CD4-positive, alpha-beta memory T cell (primary cell): ENCODE measurements around the gene ZNF629. TPM values are rescaled to one million over a fixed set of nuclear protein-coding genes. Genes with fewer than 3 reads are reported as not detected.

Source experiments
- CTCF ChIA-PET: fragments of 350-600 bp; sonication (Branson Sonifier 250); formaldehyde crosslinking; loops from one replicate; lab custom pipeline; 2021; ENCODE audit warnings: inconsistent platforms; ENCODE audit not compliant: partially characterized antibody; lab: Charles Lee
- POLR2A ChIA-PET: fragments of 350-600 bp; sonication (Branson Sonifier 250); formaldehyde crosslinking; loops from one replicate; lab custom pipeline; 2021; ENCODE audit not compliant: partially characterized antibody; lab: Charles Lee
- DNase-seq, 5 donors: peaks; one replicate each; pipeline versions ENCODE4 v3.0.0 to v3.0.0-alpha.2; 2020 to 2022; ENCODE audit warnings: mixed read lengths in 1 of 5
- H3K27ac ChIP-seq: one replicate; pipeline ENCODE4 v1.7.0; 2013; ENCODE audit warnings: low read depth, low read length
- H3K27me3 ChIP-seq: 2 replicates; pipeline ENCODE4 v1.7.0; 2013; ENCODE audit warnings: mild to moderate bottlenecking, low read length, moderate library complexity; ENCODE audit not compliant: insufficient read depth
- H3K36me3 ChIP-seq: 2 replicates; pipeline ENCODE4 v1.7.0; 2013; ENCODE audit warnings: mild to moderate bottlenecking, low read length, moderate library complexity; ENCODE audit not compliant: insufficient read depth
- H3K4me1 ChIP-seq: 2 replicates; pipeline ENCODE4 v1.7.0; 2013; ENCODE audit warnings: mild to moderate bottlenecking, low read length, moderate library complexity; ENCODE audit not compliant: insufficient read depth
- H3K4me3 ChIP-seq, 2 donors: one replicate each; pipeline ENCODE4 v1.7.0; 2013; ENCODE audit warnings: low read length in 2 of 2, mild to moderate bottlenecking in 1 of 2
- H3K9me3 ChIP-seq, 2 donors: one replicate each; pipeline ENCODE4 v1.7.0; 2013; ENCODE audit warnings: low read length in 2 of 2, control low read depth in 1 of 2; ENCODE audit not compliant: control insufficient read depth in 1 of 2
- H3K27ac Mint-ChIP-seq, 7 donors: one replicate each; pipeline ENCODE4 v1.8.0; 2020 to 2021; ENCODE audit warnings: mixed read lengths in 7 of 7, mild to moderate bottlenecking in 6 of 7, inconsistent platforms in 3 of 7, moderate library complexity in 3 of 7
- H3K27me3 Mint-ChIP-seq, 2 donors: one replicate each; pipeline ENCODE4 v1.8.0; 2020 to 2021; ENCODE audit warnings: mixed read lengths in 2 of 2
- H3K36me3 Mint-ChIP-seq, 2 donors: one replicate each; pipeline ENCODE4 v1.8.0; 2020 to 2021; ENCODE audit warnings: mixed read lengths in 2 of 2, inconsistent platforms in 1 of 2, mild to moderate bottlenecking in 1 of 2
- H3K4me1 Mint-ChIP-seq, 4 donors: one replicate each; pipeline ENCODE4 v1.8.0; 2020 to 2021; ENCODE audit warnings: mixed read lengths in 4 of 4, mild to moderate bottlenecking in 1 of 4
- H3K4me3 Mint-ChIP-seq, 8 donors: one replicate each; pipeline ENCODE4 v1.8.0; 2020 to 2021; ENCODE audit warnings: mixed read lengths in 8 of 8, mild to moderate bottlenecking in 7 of 8, moderate library complexity in 6 of 8, inconsistent platforms in 3 of 8
- H3K9me3 Mint-ChIP-seq, 8 donors: one replicate each; pipeline ENCODE4 v1.8.0; 2020 to 2021; ENCODE audit warnings: mixed read lengths in 8 of 8, mild to moderate bottlenecking in 5 of 8, inconsistent platforms in 3 of 8, moderate library complexity in 1 of 8
- intact Hi-C: fragments of 100-400 bp; cut with micrococcal nuclease; formaldehyde crosslinking; loops from one replicate; pipeline ENCODE4 v1.15.1; 2023
- polyA plus RNA-seq, 2 donors: library from polyadenylated mRNA; unstranded; fragments of 300-500 nt; fragmentation: Illumina TruSeq; gene quantifications; one replicate each; pipeline ENCODE4 v1.2.3, GENCODE V29; 2021
- total RNA-seq, 2 experiments: library from RNA; stranded (reverse); gene quantifications; one replicate each; pipeline ENCODE4 v1.2.3, GENCODE V29; 2021

The ZNF629 gene
- total and polyA plus RNA-seq, 4 experiments from 2014 or later, result 0.07 to 5.4 (median 2.8) TPM

DNA sequence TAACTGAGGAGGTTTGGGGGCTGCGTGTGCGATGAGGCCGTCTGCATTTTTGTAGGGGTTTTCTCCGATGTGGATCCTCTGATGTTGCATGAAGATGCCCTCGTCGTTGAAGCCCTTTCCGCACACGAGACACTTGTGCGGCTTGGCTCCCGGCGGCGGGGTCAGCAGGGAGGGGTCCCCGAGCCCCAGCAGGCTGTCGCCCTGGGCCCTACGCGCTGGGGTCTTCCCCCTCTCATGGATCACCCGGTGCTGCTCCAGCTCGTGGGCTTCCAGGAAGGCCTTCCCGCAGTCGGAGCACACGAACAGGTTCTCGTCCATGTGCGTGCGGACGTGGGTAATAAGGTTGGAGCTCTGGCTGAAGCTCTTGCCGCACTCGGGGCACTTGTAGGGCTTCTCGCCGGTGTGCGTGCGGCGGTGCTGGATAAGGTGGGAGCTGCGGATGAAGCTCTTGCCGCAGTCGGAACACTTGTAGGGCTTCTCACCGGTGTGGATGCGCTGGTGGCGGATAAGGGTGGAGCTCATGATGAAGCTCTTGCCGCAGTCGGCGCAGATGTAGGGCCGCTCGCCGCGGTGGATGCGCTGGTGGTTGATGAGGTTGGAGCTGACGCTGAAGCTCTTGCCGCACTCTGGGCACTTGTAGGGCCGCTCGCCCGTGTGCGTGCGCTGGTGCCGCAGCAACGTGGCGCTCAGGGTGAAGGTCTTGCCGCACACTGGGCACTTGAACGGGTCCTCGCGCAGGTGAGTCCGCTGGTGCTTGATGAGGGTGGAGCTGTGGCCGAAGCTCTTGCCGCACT lies 4.3 kb downstream of the ZNF629 start:
- Mint-ChIP-seq H3K4me3 (no peak overlapping the region), H3K9me3 (no peaks in the 10 kb centered on the region), H3K27ac (no peak overlapping the region), H3K27me3 (peaks cover under 1 to 1% of the 10 kb centered on the region in 2 donors), H3K4me1 (peaks cover 2 to 23% (median 13%) of the 10 kb centered on the region in 4 donors), H3K36me3 (peaks cover 3% of the 10 kb centered on the region in 2 donors)
- H3K9me3 ChIP-seq, result no peaks in the 10 kb centered on the region
- ChIA-PET CTCF (interaction anchor here (1.5 to 2.0 kb wide), 2 partner anchors 23 to 31 kb away, joined by 3 to 4 read pairs; no protein-coding TSS in a partner anchor), POLR2A (interaction anchor here (1.0 to 1.3 kb wide), 2 partner anchors 7 to 23 kb away, joined by 3 to 5 read pairs; no protein-coding TSS in a partner anchor)
- no peak overlapping the region for H3K27ac ChIP-seq
- H3K27me3 ChIP-seq, result peaks cover under 1% of the 10 kb centered on the region
- intact Hi-C loops, result no loop called here
- DNase-seq, result no peak
- H3K36me3 ChIP-seq, result no peaks in the 10 kb centered on the region
- peaks cover 8% of the 10 kb centered on the region for H3K4me1 ChIP-seq
- H3K4me3 ChIP-seq, result no peak overlapping the region

DNA sequence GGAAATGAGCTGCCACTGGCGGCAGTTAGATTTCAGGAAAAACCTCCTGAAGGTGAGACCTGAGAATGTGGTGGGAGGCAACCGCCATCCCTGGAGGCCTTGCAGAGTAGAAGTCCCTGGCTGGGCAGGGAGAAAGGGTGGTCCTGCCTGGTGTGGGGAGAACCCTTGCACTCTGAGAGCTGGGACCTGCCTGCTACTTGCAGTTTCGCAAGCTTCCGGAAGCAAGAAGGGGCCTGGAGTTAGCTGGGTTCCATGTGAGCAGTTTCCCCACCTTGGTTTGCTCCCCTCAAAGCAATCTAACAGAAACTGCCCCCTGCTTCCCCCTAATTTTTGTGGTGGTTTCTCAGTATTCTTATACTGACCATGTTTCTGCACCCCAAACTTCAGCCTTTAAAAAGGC lies 6.5 kb downstream of the ZNF629 start:
- Mint-ChIP-seq H3K4me1 (peaks cover 4 to 23% (median 7%) of the 10 kb centered on the region in 4 donors), H3K36me3 (peaks cover 3% of the 10 kb centered on the region in 2 donors), H3K27me3 (no peaks in the 10 kb centered on the region), H3K9me3 (no peaks in the 10 kb centered on the region), H3K27ac (no peak overlapping the region), H3K4me3 (no peak overlapping the region)
- ChIA-PET CTCF (no interaction called here), POLR2A (no interaction called here)
- Histone ChIP-seq H3K27me3 (no peaks in the 10 kb centered on the region), H3K9me3 (no peaks in the 10 kb centered on the region), H3K27ac (no peak overlapping the region), H3K4me1 (peaks cover 6% of the 10 kb centered on the region), H3K36me3 (no peaks in the 10 kb centered on the region), H3K4me3 (no peak overlapping the region)
- intact Hi-C loops, result no loop called here
- no peak for DNase-seq

DNA sequence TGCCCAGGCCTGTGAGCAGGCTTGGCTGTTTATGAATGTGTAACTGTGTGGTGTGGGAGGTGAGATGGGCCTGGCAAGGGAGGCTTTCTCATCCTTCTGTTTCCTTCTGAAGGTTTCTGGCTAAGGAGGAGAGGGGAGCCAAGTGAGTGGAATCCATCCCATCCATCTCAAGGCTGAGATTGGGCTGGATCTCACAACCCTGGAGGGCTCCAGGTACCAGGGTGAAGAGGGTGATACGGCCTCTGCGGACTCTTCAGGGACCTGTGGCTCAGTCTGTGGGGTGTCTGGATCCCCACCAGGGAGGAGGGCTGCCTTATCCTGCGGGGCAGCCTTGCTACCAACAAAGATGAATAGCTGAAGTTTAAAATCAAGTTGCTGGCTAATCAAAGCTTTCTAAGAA lies 7.0 kb downstream of the ZNF629 start:
- intact Hi-C loops, result no loop called here
- H3K27me3 ChIP-seq, result no peaks in the 10 kb centered on the region
- H3K9me3 ChIP-seq, result no peaks in the 10 kb centered on the region
- no peaks in the 10 kb centered on the region for H3K27me3 Mint-ChIP-seq
- peak overlapping the region in 1 of 7 donors; percentile 13 for H3K27ac Mint-ChIP-seq
- H3K9me3 Mint-ChIP-seq, result no peaks in the 10 kb centered on the region
- H3K4me3 Mint-ChIP-seq, result no peak overlapping the region
- no peak overlapping the region for H3K27ac ChIP-seq
- peaks cover 4 to 22% (median 9%) of the 10 kb centered on the region in 4 donors for H3K4me1 Mint-ChIP-seq
- CTCF ChIA-PET, result no interaction called here
- H3K4me3 ChIP-seq, result no peak overlapping the region
- DNase-seq, result no peak
- H3K36me3 ChIP-seq, result no peaks in the 10 kb centered on the region
- peaks cover 3% of the 10 kb centered on the region in 2 donors for H3K36me3 Mint-ChIP-seq
- POLR2A ChIA-PET, result no interaction called here
- H3K4me1 ChIP-seq, result peaks cover 9% of the 10 kb centered on the region

DNA sequence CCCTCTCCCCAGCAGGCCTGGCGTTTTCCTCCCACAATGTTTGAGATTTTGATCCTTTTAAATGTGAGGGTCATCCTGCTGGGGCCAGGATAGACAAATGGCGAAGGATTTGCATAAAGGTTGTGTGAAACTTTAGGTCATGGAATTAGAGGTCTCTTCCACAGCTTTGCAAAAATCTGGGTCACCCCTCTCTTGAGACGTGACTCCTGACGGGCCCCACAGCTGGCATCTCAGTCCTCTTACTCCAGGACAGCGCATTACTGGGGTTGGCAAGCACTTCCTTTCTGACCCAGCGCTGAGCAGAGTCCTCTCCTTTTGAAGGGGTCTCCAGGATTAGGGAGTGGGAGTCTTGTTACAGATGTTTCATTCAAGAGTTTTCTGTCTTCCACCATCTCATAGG lies 7.4 kb downstream of the ZNF629 start:
- CTCF ChIA-PET, result no interaction called here

DNA sequence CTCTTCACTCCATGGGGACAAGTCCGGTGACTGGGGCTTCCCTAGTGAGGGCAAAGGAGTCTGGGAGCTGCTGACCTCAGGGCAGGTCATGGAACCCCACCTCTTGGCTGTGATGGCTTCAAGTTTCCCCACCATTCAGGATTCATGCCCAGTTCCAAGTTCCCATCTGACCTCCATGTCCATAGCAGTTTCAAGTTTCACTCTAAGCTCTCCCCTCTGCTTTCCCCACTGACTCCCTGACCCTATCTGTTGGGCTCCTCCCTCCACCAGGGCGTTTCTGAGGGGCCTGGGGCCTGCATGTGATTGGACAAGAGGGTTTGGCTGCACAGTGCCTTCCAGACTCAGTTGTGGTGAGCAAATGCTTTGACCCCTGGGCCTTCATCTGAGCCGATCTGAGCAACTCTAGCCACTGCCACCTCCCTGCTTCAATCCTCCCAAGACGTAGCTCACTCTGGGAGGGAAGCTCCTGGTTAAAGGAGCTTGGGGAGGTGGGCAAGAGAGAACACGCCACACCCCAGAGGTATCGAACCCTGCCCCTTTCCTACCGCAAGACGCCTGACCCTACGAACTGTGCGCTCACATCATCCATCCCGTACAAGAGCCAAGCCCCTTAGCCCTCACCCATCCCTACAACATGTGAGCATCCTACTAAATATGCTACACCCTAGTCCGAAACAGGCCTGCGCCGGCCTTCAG lies 8.3 kb downstream of the ZNF629 start:
- peak overlapping the region in 3 of 8 donors; percentile 28 to 60 (median 54) for H3K4me3 Mint-ChIP-seq
- no peaks in the 10 kb centered on the region for H3K27me3 Mint-ChIP-seq
- no peak overlapping the region for H3K4me3 ChIP-seq
- ChIA-PET POLR2A (no interaction called here), CTCF (no interaction called here)
- no peaks in the 10 kb centered on the region for H3K27me3 ChIP-seq
- intact Hi-C loops, result no loop called here
- H3K4me1 ChIP-seq, result peaks cover 12% of the 10 kb centered on the region
- no peaks in the 10 kb centered on the region for H3K9me3 Mint-ChIP-seq
- H3K4me1 Mint-ChIP-seq, result peaks cover 4 to 20% (median 12%) of the 10 kb centered on the region in 4 donors
- H3K9me3 ChIP-seq, result no peaks in the 10 kb centered on the region
- peak overlapping the region in 3 of 7 donors; percentile 3 to 59 (median 42) for H3K27ac Mint-ChIP-seq
- DNase-seq, result no peak
- no peak overlapping the region for H3K27ac ChIP-seq
- peaks cover 3 to 10% of the 10 kb centered on the region in 2 donors for H3K36me3 Mint-ChIP-seq
- no peaks in the 10 kb centered on the region for H3K36me3 ChIP-seq

More for the DNA sequence above, 7.4 kb downstream of the ZNF629 start:
- Histone ChIP-seq H3K27ac (no peak overlapping the region), H3K9me3 (no peaks in the 10 kb centered on the region), H3K4me3 (no peak overlapping the region), H3K4me1 (peaks cover 12% of the 10 kb centered on the region), H3K36me3 (no peaks in the 10 kb centered on the region), H3K27me3 (no peaks in the 10 kb centered on the region)
- DNase-seq, result no peak
- Mint-ChIP-seq H3K36me3 (peaks cover 3 to 6% of the 10 kb centered on the region in 2 donors), H3K27ac (peak overlapping the region in 1 of 7 donors; percentile 13), H3K9me3 (no peaks in the 10 kb centered on the region), H3K27me3 (no peaks in the 10 kb centered on the region), H3K4me3 (no peak overlapping the region), H3K4me1 (peaks cover 4 to 18% (median 12%) of the 10 kb centered on the region in 4 donors)
- intact Hi-C loops, result no loop called here
- POLR2A ChIA-PET, result no interaction called here

DNA sequence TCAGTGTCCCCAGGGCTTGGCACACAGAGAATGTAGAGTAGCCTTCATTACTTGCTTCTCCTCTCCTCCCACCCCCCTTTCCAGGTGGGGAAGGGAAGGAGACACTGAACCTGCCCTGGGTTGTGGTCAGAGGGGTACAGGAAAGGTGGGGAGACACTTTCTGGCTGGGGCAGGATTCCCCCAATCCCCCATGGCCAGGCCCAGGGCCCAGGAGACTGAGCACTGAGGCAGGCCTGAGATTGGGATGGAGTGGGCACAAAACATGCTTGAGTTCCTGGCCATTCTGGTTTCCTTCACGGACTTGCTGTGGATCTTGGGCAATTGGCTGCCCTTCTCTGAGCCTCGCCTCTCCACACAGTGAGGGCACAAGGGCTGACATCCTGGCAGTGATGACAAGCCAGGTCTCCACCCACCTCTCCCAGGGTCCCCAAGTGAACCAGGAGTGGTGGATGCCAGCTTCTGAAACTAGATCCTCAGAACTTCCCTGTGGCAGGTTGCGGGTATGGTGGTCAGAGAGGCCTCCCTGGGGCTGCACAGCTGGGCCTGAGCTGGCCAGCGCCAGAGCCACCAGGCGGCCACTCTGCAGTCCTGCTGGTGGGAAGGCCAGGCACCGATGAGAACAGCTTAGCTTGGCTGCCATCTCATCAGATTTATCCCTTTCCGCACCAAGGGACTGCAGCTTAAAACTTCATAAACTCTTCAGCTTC lies 9.3 kb downstream of the ZNF629 start:
- Mint-ChIP-seq H3K36me3 (peaks cover 7 to 15% of the 10 kb centered on the region in 2 donors), H3K27me3 (no peaks in the 10 kb centered on the region), H3K4me3 (peak overlapping the region in 4 of 8 donors; percentile 48 to 92 (median 76)), H3K27ac (no peak overlapping the region), H3K4me1 (peaks cover 10 to 26% (median 18%) of the 10 kb centered on the region in 4 donors), H3K9me3 (no peaks in the 10 kb centered on the region)
- intact Hi-C loops, result no loop called here
- POLR2A ChIA-PET, result no interaction called here
- H3K27me3 ChIP-seq, result no peaks in the 10 kb centered on the region
- no peak for DNase-seq
- H3K27ac ChIP-seq, result no peak overlapping the region
- CTCF ChIA-PET, result no interaction called here
- H3K4me1 ChIP-seq, result peaks cover 12% of the 10 kb centered on the region
- no peak overlapping the region for H3K4me3 ChIP-seq
- no peaks in the 10 kb centered on the region for H3K9me3 ChIP-seq
- H3K36me3 ChIP-seq, result peaks cover 9% of the 10 kb centered on the region
